Transverse colon (tissue), 4 donors: ENCODE data around the gene DEPP1.

Source experiments
- EP300 ChIP-seq: sonication (generic); formaldehyde crosslinking; IDR thresholded peaks from one replicate; pipeline ENCODE4 v1.6.1; 2017; ENCODE audit warnings: antibody characterized with exemption, low read depth
- POLR2AphosphoS5 ChIP-seq, 3 donors: sonication (generic); formaldehyde crosslinking; IDR thresholded peaks; one replicate each; pipeline ENCODE4 v1.6.1; 2016; ENCODE audit warnings: antibody characterized with exemption in 3 of 3
- TF ChIP-seq, protein P1 (sequence below), 5 experiments: fragments of 200-600 bp in 3 of 5; fragments of 450-650 bp in 2 of 5; sonication (generic) in 3 of 5; IDR thresholded peaks; 1 replicate in 2 of 5; 2 replicates in 3 of 5; pipeline ENCODE4 v1.5.1; 2016 to 2017; ENCODE audit warnings: antibody characterized with exemption in 5 of 5, inconsistent platforms in 3 of 5, mild to moderate bottlenecking in 2 of 5, moderate library complexity in 1 of 5

GRCh38 chr10:44946205-44946604, 32.4 kb downstream of the DEPP1 start:
- TF ChIP-seq, protein P1, sequence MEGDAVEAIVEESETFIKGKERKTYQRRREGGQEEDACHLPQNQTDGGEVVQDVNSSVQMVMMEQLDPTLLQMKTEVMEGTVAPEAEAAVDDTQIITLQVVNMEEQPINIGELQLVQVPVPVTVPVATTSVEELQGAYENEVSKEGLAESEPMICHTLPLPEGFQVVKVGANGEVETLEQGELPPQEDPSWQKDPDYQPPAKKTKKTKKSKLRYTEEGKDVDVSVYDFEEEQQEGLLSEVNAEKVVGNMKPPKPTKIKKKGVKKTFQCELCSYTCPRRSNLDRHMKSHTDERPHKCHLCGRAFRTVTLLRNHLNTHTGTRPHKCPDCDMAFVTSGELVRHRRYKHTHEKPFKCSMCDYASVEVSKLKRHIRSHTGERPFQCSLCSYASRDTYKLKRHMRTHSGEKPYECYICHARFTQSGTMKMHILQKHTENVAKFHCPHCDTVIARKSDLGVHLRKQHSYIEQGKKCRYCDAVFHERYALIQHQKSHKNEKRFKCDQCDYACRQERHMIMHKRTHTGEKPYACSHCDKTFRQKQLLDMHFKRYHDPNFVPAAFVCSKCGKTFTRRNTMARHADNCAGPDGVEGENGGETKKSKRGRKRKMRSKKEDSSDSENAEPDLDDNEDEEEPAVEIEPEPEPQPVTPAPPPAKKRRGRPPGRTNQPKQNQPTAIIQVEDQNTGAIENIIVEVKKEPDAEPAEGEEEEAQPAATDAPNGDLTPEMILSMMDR (IDR thresholded peaks at IDR 0.05) = no peak
- TF ChIP-seq POLR2AphosphoS5 (IDR thresholded peaks at IDR 0.05) (no peak), EP300 (no peak)
